NCI-H2196 (cell line): ENCODE measurements around the gene MTHFR.

Source experiments
- DNase-seq: peaks from one replicate; lab custom pipeline; 2025; ENCODE audit not compliant: unreplicated experiment; lab: John Stamatoyannopoulos, UW

MTHFR gene

DNA sequence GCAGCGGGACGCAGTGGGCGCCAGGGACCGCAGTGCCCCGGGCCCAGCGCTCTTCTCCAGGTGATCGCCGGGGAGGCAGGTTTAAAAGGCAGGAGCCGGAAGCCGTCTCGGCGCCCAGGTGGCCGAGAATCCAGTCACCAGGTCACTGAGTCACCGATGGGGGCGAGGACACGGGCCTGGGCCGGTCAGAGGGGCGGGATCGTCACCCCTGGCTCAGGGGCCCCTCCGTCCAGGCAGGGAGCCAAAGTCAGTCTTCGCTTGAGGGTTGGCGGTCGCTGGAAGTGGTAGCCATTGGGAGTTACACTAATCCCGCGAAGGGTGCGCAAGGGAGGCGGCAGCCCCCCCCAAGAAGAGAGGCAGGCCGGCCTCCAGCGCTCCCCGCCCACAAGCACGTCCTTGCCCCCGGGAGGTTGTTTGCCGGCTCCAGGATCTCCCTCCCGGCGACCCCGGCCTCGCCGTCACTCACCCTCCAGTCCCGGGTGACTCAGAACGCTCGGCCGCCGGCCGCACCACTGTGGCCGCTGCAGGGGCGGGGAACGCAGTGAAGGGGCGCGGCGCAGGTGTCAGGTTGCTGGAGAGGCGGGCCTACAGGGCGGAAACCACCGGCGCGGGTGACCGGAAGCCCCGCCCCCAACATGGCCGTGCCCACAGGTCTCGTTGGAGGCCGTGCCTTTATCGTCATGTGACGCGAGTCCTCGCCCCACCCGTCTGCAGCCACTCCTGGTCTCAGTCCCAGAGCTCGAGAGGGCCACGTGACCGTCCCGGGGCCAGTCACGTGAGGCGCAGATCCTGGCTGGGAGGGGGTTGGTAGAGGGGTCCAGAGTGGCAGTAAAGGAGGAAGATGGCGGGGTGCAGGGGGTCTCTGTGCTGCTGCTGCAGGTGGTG is at the start of gene MTHFR, which contains the start of gene CLCN6:
TSS of gene MTHFR (minus strand) at position 543 of the 885 bp plus-strand sequence. CDS start 2,848 bp downstream, outside the sequence.
TSS of gene CLCN6 (plus strand) at position 770 of the 885 bp plus-strand sequence. CDS start at position 842, 72 bp downstream.
- DNase-seq: peak; percentile 99

DNA sequence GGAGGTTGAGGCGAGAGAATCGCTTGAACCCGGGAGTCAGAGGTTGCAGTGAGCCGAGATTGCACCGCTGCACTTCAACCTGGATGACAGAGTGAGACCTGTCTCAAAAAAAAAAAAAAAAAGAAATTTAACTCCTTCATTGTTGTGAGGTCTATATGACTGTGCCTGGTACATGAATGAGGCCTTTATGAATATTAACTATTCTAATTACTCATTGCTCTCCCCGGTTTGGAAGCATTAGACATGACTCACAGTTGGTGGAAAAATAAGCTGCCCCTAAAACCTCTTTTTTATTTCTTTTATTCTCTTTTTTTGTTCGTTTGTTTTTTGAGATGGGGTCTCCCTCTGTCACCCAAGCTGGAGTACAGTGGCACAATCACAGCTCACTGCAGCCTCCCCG is 49.7 kb upstream of the MTHFR start:
- DNase-seq: no peak

DNA sequence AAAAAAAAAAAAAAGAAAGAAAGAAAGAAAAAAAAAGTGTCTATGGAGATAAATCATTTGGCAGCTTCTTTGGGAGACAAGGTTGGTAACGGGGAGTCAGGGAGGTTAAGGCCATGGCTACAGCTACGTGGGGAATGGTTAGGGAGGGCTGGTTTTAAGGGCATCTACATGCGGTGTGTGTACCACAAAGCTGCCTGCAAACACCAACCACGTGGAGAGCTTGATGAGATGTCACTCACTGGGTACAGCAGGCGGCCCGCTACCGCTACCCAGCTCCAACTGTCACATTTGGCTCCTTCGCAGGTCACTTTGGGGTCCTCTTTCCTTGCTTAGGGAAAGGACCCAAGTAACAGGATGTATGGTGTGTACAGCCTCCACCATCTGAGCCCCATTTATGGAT is 48.8 kb upstream of the MTHFR start:
- DNase-seq: no peak

DNA sequence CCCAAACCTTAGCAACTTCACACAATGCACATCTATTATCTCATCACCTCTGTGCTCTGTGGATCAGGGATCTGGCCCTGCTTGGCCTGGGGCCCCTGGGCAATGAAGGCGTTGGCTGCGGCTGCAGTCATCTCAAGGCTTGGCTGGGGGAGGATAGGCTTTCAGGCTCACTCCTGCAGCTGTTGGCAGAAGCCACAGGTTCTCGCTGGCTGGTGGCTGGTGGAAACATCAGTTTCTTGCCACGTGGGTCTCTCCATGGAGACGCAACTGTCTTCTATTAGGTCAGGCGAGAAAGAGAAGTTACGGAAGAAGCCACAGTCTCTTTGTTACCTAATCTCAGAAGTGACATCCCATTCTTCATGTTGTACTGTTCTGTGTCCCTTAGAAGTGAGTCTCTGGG is 45.4 kb upstream of the MTHFR start:
- DNase-seq: no peak

DNA sequence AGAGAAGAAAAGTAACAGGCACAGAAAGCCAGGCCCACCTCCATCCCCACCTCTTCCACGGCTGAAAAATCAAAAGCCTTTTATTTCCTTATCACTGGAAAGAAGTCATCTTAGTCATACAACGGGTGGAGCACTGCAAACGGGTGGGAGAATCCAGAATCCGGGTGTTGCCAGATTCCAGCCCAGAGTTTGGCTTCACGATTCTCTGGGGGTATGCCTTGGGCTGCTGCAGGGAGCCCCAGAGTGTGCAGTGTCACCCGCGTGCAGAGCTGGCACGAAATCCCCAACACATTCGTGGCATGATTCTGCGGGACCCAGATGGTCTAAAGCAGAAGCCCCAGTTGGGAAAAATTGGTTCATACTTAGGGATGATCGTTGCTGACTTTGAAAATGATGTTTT is 44.4 kb upstream of the MTHFR start:
- DNase-seq: no peak

DNA sequence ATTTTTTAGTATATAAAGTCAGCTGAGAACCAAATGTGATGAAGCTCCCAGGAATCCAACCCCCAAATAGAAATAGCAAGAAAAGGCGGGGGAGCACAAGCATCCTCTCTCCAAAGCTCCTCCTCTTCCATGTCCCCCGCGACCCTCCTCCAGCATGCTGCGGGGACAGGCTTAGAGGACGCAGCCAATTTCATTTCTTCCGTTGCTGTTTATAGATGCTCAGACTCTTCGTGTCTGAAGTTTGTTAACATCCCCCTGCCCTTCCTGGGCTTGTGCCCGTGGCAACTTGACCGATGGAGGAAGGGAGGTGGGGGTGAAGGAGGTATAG is 42.6 kb upstream of the MTHFR start:
- no peak for DNase-seq

DNA sequence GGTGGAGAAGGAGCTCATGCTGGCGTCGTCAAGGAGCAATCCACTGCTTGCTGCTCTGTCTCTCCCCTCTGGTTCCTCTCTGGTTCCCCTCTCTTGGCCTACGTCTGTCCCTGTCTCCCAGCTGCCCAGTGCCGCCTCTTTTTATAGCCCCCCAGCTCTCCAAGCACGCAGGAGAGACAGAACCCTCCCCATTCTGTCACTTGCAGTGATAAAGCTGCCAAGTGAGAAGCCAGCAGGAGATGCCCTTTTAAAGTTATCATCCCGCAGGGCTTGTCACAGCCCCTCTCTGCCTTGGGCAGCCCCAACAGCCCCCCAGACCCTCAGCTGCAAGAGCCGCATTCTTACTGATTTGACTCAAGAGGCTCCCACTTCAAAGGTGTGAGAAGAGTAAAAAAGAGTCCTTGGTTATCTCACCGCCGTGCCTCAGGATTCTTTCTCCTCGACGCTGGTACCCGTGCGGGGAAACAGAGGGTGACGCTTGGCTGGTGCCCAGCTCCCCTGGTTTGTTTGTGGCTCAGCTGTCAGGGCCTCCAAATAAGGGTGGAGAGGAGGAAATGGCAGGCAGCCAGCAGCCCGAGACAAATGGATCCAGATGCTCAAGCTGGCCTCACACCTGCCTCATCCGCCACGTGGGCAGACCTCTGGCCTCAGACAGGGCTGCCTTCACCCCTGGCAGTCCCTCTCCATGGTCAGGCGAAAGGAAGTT is 42.1 kb upstream of the MTHFR start, which contains the start of gene NPPA:
TSS of gene NPPA (minus strand) at position 117 of the 706 bp plus-strand sequence. CDS start at position 18, 99 bp downstream.
- DNase-seq: peak; percentile 94

DNA sequence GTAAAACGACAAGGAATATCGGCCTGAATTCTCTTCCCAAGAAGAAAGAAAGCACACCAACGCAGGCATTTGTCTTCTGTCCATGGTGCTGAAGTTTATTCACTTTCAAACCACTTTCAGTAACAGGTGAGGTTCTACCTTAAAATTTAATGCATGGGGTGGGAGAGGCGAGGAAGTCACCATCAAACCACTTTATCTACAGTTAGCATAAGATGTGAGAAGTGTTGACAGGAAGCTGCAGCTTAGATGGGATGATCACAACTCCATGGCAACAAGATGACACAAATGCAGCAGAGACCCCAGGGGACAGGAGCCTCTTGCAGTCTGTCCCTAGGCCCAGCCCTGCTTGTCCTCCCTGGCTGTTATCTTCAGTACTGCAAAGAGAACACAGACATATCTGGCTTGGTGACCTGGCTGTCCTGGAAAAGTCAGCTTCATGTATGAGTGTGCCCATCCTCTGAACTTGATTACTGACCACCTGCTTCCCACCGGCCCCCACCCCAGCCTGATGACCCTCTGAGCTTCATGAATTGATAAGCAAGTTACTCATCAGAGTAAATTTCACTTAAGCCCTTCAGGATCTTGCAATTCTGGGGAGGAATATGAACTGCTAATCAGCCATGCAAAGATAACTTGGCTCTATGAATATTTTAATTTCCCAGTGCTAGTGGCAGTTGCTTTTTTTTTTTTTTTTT is 40.0 kb upstream of the MTHFR start:
- no peak for DNase-seq

DNA sequence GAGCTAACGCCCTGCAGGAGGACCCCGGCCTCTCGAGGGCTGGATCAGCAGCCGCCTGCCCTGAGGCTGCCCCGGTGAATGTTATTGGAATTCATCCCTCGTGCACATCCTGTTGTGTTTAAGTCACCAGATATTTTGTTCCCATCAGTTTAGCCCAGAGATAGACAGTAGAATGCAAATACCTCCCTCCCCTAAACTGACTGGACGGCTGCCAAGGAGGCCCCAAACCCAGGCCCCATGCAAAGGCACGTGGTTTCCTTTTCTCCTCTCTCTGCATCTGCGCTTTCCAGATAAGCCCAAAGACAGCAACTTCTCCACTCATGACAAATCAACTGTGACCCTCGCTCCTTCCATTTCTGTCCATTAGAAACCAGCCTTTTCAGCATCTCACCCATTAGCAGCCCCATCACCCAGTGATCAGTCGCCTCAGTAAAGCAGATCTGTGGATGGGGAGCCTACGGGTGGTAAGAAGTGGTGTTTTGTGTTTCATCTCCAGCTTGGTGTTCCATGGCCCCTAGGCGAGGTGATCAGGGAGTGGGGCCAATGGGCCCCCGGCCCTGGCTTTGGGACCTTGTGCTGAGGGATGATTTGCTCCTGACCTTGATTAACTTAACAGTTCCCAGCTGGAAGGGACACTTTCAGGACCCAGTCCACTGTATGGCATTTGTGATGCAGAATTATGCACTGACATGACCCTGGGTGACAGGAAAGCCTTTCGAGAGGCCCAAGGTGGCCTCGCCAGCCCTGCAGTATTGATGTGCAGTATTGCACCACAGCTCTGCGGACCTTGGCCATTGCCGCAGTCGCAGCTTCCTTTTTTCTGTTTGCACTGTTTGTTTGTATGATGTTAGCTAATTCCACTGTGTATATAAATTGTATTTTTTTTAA is 36.6 kb upstream of the MTHFR start:
- DNase-seq: peak; percentile 28

DNA sequence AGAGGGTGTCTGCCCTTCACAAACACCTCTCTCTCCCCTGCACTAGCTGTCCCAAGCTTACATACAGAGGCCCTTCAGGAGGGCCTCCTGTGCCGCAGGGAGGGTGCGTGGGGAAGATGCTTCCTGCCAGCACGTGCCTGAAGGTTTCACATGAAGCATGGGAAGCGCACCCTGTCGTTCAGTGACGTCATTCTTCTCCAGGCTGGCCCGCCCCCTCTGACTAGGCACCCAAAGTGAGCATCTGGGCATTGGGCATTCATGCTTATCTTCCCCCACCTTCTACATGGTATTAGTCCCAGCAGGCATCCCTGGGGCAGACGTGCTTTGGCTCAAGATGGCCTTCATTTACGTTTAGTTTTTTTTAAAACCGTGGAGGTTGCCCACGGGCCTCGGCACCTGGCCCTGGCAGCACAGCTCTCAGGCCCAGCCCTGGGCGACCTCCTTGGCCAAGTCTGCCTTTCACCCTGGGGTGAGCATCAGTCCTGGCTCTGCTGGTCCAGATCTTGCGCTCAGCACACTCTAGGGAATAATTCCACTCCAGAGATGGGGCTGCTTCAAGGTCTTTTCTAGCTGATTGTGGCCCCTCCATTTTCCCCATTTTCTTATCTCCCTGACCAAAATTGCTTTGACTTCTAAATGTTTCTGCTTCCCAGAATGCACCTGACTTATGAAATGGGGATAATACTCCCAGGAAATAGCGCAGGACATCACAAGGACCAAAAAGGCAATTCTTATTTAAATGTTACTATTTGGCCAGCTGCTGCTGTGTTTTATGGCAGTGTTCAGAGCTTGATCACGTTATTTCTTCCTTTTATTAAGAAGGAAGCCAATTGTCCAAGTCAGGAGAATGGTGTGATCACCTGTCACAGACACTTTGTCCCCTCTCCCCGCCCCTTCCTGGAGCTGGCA is 35.7 kb upstream of the MTHFR start:
- peak; percentile 47 for DNase-seq

DNA sequence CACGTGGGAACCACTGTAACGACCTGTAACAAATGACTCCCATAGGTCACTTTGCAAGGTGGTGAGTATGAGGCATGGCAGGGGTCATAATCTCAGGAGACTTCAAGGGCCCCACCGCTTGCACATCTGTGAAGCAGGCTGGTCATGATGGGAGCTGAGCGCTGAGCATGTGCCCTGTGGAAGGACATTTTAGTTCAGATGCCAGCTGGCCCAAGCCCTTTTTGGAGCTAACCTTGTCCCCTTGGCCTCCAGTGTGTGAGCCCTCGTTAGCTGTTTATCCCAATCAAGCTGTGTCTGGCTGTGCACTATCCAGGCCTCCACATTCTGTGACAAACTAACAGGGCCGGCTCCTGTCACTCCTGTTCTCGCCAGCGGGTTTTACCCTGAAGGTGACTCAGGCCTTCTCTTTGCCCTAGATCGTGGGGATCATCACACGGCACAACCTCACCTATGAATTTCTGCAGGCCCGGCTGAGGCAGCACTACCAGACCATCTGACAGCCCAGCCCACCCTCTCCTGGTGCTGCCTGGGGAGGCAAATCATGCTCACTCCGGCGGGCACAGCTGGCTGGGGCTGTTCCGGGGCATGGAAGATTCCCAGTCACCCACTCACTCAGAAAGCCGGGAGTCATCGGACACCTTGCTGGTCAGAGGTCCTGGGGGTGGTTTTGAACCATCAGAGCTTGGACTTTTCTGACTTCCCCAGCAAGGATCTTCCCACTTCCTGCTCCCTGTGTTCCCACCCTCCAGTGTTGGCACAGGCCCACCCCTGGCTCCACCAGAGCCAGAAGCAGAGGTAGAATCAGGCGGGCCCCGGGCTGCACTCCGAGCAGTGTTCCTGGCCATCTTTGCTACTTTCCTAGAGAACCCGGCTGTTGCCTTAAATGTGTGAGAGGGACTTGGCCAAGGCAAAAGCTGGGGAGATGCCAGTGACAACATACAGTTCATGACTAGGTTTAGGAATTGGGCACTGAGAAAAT is 34.3 kb upstream of the MTHFR start:
- DNase-seq: no peak

DNA sequence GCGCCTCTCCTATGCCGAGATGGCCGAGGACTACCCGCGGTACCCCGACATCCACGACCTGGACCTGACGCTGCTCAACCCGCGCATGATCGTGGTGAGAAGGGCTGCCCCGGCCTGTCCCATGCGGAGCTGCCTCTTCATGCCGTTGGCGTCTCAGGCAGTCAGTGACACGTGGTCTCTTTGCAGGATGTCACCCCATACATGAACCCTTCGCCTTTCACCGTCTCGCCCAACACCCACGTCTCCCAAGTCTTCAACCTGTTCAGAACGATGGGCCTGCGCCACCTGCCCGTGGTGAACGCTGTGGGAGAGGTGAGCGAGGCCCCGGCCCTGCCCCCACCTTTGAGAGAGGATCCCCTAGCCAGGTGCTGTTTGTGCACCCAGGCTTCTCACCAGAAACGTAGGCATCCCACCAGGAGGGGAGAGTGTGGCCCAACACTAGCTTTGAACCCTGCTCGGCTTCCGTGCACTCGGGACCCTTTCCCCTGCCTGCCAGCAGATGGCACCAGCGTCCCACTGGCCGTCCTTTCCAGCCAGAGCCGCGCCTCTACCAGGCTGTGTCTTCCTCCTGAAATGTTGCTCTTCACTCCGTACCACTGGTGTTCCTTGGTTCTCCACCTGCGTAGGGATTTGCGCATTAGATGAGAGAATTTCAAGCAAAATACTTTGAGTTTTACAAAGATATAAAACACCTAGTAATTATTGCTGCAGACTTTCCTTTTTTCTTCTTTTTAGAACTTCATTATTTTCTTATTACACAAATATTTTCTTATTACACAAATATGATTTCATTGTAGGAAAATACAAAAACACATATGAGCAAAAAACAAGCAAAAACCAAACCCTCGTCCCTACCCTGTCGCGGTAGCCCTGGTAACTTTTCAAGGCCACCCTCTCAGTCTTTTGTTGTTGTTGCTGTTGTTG is 32.8 kb upstream of the MTHFR start:
- peak; percentile 72 for DNase-seq

DNA sequence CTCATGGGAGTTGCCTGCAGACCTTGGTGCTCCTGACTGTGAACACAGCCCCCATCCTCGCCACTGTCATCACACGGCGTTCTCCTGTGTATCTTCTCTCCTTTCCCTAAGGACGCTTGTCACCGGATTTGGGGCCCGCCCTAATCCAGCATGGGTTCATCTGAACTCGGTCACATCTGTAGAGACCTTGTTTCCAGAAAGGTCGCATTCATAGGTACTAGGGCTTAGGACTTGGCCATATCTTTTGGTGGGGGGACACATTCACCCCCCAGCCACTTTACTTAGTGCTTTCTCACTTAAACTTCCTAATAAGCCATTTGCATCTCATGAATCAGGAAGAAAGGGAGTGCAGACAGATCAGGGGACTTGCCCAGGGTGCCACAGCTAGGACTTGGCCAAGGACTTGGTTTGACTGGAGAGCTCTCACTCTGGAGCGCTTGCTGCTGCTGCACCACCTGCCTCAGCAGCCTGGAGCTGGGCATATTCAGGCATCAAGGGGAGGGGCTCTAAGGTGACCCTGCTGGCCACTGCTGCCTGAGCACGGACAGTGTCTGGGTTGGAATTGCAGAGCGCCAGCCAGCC is 32.1 kb upstream of the MTHFR start:
- no peak for DNase-seq

DNA sequence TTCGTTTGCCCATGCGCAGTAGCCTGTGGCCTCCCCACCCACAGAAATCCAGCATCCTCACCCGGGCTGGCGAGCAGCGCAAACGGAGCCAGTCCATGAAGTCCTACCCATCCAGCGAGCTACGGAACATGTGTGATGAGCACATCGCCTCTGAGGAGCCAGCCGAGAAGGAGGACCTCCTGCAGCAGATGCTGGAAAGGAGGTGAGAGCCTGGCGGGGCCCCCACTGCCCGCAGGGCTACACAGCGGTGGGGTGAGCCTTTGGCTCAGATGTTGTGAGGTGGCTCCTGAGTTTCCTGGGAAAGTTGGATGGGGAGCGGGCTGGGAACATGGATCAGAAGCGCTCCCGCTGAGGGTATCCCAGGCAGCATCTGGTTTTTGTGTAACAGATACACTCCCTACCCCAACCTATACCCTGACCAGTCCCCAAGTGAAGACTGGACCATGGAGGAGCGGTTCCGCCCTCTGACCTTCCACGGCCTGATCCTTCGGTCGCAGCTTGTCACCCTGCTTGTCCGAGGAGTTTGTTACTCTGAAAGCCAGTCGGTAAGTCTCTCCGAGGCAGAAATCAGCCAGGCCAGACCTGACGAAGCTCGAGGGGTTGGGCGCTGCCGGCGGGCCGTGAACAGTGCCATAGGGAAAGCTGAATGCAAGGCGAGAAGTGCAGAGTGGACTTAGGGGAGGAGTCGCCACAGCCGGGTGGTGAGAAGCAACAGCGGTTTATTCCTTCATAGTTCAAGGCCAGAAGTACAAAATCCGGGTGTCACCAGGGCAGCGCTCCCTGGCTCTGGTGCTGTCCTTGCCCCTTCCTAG is 31.4 kb upstream of the MTHFR start:
- DNase-seq: no peak

DNA sequence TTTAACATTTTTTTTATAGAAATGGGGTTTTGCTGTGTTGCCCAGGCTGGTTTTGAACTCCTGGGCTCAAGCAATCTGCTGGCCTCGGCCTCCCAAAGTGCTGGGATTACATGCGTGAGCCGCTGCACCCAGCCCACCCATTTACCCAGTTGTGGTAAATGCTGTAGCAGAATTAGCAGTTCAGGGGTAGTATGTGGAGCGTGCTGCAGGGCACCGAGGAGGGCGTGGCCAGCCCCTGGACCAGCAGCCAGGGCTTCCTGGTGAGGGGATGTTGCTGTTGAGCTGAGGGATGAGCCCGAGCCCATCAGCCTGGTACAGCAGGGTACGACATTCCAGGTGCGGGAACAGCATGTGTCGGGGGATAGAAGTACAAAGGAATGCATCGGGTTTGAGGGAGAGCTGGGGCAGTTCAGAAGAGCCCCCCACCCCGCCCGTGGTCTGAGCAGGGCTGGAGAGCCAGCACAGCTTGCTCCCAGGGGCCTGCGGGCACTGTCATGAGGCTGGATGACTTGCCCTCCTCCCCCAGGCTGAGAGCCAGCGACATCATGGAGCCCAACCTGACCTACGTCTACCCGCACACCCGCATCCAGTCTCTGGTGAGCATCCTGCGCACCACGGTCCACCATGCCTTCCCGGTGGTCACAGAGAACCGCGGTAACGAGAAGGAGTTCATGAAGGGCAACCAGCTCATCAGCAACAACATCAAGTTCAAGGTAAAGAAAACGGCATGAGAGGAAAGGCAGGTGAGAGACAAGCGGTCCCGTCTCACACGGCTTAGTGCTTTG is 29.9 kb upstream of the MTHFR start:
- DNase-seq: no peak
